OCI-LY7 (cell line): ENCODE data around the gene REC8.

Source experiments
- CTCF ChIP-seq: fragments of 200-600 bp; sonication (generic); conservative IDR thresholded peaks from 2 replicates; pipeline ENCODE4 v1.5.1; 2014; ENCODE audit warnings: mild to moderate bottlenecking, antibody characterized with exemption, low read length, moderate library complexity, mixed read lengths
- EZH2phosphoT487 ChIP-seq: fragments of 200-600 bp; sonication (generic); IDR thresholded peaks from 2 replicates; pipeline ENCODE4 v1.6.1; 2018; ENCODE audit warnings: low read depth, borderline replicate concordance, mild to moderate bottlenecking, mixed run types, antibody characterized with exemption, low read length, moderate library complexity, mixed read lengths

GRCh38 chr14:24219080-24219479, 47.2 kb downstream of the REC8 start:
- no peak for TF ChIP-seq CTCF
- TF ChIP-seq EZH2phosphoT487: no peak
